ENCODE measurements around the gene SPATA24.
"Not testable (repeated sequence)": the region's sequence is repeated elsewhere in the genome, so short reads cannot be mapped to it uniquely, and the experiment has no call there.

Gene SPATA24

DNA sequence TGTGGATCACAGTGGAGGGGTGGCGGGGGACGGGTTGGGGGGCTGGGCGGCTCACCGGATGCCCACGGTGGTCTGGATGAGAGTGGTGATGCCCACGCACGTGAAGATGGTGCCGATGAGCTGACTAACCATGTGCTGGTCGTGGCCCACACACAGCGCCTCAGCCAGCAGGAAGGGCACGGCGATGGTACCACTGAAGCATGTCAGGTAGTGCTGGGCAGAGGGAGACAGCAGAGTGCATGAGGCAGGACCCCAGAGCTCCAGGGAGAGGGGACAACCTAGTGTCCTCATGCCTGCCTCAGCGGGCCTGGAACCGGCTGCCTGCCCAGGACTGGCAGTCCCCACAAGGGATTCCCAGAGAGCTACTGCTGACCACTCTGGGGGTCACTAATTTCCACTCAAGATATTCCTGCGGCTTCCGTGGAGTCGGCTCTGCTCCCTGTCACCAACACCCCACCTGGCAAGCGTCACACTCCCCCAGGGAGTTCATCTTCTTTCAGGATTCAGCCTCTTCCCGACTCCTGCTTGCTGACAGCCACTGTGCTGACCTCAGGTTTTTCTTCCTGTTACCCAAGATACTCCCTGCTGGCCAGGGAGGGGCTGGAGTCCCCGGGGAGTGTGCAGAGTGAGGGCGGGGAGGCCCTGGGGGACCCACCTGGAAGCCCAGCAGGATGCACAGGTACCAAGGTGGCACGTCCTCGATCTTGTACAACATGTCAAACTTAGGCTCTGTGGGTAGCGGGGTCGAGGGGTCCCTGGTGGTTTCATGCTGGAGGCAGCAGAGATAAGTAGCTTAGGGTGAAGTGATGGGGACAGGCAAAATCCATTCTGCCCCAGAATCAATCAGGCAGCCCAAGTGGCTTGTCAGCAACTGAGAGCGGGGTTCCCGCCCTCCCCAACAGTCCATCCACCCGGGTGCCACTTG lies 21.8 kb downstream of the SPATA24 start:
- no peak for DNase-seq

DNA sequence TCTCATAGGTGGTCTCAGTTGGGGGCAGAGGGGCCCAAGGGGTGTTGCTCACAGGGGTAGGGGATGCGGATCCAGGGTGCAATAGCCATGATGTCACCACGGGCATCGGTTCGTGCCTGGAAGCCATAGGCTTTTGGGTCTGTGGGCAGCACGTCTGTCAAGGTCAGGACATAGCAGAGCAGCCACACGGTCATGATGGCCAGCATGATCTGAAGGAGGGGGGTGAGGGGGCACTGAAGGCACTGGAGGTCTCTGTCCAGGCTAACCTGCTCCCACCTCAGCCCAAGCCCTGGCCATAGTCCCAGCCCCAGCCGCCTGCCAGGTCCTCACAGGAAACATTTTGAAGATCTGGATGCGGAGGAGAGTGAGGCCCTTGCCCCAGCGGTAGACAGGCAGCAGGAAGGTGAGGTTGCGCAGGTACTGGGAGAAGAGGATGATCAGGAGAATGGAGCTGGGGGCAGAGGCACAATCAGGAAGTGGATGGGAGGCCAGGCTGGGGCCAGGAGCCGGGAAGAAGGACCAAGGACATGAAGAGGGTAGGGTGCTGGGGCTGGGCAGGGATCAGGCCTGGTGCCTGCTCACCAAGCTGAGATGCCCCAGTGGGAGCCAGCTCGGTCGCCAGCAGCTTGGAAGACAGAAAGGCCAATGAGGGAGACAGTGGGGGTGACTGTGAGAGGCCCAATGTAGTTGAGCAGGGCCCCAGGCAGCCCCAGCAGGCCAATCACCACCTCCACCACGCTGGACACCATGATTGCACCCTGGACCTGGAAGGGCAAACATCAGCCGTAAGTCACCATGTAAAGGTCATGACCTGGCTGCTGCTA lies 24.1 kb downstream of the SPATA24 start:
- no peak for DNase-seq

GRCh38 chr5:139378941-139379361 lies 24.9 kb downstream of the SPATA24 start:
- no peak for DNase-seq

DNA sequence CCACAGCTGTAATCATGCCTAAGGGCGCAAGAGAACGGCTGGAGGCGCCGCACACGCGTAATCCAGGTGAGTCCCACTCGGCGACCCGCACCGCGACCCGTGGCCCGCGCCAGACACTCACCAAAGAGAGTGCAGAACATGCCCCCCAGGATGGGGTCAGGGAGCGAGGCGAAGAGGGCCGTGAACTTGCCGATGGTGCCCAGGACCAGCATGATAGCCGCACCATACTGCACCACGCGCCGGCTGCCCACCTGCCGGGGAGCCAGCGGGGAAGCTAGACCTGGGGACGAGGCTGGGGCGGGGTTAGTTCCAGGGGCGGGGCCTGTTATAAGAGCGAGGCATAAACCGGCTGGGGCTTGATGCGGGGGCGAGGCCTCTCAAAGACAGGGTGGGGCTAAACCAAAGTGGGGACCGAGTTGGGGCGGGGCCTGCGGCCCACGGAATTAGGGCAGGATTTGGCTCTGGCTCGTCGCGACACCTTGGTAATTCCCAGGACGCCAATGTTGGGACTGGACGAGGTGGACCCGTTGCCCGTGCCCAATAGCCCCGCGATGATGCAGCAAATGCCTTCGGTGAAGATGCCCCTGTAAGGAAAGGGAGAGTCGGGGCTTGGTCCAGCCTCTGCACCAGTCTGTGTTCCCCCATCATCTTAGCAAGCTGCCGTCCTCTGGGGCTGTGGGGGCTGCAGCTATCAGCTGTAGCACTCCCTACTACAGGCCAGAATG lies 25.6 kb downstream of the SPATA24 start:
- DNase-seq, result no peak

- no peak for DNase-seq
Measured at GRCh38 chr5:139377226-139377625, 26.7 kb downstream of the SPATA24 start.

DNA sequence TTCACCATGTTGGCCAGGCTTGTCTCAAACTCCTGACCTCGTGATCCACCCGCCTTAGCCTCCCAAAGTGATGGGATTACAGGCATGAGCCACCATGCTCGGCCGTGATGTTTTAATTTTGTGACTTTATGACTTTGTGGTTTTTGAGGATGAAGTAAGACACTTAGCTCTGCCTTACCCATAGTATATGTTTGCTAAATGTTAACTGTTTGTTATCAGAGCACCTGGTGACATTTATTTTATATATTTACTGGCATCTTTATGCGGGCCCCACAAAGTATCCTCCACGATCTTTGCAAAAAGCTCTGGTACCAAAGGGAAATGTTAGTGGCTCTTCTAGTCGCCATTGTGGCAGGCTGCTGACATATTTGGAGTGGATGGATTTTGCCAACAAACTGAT lies 27.5 kb downstream of the SPATA24 start:
- DNase-seq, result no peak

GRCh38 chr5:139374909-139375308 lies 29.0 kb downstream of the SPATA24 start:
- no peak for DNase-seq

DNA sequence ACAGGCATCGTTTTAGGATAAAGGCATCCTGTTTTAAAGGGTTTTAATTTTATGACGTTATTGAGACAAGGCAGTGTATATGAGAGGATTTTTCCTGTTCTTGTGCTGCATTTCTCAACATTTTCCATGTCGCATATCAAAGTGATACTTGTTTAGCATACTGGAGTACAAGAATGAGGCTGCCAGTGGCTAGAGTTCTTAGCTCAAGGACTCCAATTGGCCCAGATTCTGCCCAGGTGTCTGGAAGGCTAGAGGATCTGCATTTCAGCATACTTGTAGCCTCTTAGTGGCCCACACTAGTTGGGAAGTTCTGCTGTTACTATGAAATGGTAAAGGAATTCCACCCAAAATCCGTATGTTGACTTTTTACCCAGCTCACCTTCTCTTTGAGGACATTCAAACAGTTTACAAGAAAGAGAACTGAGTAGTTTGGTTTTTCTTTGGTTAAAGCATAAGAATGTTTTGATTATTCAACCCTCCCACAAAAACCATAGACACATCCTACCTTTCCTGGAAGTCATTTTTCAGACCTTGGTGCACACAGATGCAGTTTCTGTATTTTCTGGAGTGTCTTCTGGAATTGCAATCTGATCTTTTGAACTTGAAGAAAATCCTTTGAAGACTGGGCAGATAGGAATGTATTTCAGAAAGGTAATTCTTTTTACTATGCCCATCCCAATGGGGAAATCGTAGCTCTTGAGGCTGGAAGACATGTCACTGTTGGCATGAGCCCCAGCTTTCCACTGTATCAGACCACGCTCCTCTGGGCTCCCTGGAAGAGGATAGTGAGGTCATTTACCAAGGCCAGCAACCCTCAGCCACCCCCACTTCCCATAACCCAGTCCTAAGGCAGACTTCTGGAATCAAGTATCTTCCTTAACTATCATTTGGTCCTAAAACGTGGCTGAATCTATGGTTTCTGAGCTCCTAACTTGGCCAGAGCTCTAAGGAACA lies 32.1 kb downstream of the SPATA24 start:
- no peak for DNase-seq

- DNase-seq, result no peak
Measured at GRCh38 chr5:139369181-139369580, 34.7 kb downstream of the SPATA24 start.

GRCh38 chr5:139368613-139369012 lies 35.3 kb downstream of the SPATA24 start:
- no peak for DNase-seq

GRCh38 chr5:139364466-139364865 lies 39.4 kb downstream of the SPATA24 start:
- DNase-seq, result no peak

GRCh38 chr5:139363937-139364336 lies 40.0 kb downstream of the SPATA24 start:
- no peak for DNase-seq

GRCh38 chr5:139361835-139362429 lies 42.0 kb downstream of the SPATA24 start:
- DNase-seq, result no peak

- no peak for DNase-seq
Measured at GRCh38 chr5:139360384-139360783, 43.5 kb downstream of the SPATA24 start.

- DNase-seq, result no peak
Measured at GRCh38 chr5:139358064-139358463, 45.8 kb downstream of the SPATA24 start.

GRCh38 chr5:139355900-139356299 lies 48.0 kb downstream of the SPATA24 start:
- not testable (repeated sequence) for DNase-seq

DNA sequence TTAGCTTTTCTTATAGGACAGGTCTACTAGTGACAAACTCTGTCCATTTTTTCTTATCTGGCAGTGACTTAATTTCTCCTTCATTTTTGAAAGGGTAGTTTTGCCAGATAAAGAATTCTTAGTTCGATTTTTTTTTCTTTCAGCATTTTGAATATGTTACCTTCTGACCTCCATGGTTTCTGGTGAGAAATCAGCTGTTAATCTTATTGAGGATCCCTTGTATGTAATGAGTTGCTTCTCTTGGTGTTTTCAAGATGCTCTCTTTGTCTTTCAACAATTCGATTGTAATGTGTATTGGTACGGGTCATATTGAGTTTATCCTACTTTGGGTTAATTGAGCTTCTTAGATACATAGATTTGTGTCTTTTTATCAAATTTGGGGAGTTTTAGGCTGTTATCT lies 49.7 kb downstream of the SPATA24 start:
- no peak for DNase-seq

GRCh38 chr5:139347863-139348262 lies 56.0 kb downstream of the SPATA24 start:
- not testable (repeated sequence) for DNase-seq
